Measurements from ENCODE around the gene NUDT15.

GRCh38 chr13:48018637-48019036 lies 18.9 kb upstream of the NUDT15 start:
- TF ChIP-seq, protein P1, sequence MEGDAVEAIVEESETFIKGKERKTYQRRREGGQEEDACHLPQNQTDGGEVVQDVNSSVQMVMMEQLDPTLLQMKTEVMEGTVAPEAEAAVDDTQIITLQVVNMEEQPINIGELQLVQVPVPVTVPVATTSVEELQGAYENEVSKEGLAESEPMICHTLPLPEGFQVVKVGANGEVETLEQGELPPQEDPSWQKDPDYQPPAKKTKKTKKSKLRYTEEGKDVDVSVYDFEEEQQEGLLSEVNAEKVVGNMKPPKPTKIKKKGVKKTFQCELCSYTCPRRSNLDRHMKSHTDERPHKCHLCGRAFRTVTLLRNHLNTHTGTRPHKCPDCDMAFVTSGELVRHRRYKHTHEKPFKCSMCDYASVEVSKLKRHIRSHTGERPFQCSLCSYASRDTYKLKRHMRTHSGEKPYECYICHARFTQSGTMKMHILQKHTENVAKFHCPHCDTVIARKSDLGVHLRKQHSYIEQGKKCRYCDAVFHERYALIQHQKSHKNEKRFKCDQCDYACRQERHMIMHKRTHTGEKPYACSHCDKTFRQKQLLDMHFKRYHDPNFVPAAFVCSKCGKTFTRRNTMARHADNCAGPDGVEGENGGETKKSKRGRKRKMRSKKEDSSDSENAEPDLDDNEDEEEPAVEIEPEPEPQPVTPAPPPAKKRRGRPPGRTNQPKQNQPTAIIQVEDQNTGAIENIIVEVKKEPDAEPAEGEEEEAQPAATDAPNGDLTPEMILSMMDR (optimal IDR thresholded peaks at IDR 0.05 in 1 of 3, IDR thresholded peaks at IDR 0.05 in 1 of 3, conservative IDR thresholded peaks at IDR 0.05 in 1 of 3; ENCODE audit: extremely low read depth in 1 of 3, insufficient read depth in 2 of 3, low read length in 3 of 3): no peak
- no peak for TF ChIP-seq EZH2 (IDR thresholded peaks at IDR 0.05; ENCODE audit: low read length)

Data from keratinocyte (primary cell).